Esophagus squamous epithelium (tissue), 4 donors: Measurements from ENCODE around the gene KLHL40.
"Not testable (repeated sequence)": the region's sequence is repeated elsewhere in the genome, so short reads cannot be mapped to it uniquely, and the experiment has no call there.

Experiments used
- CTCF ChIP-seq, 6 experiments: fragments of 450-650 bp in 4 of 6; fragments of 200-600 bp in 2 of 6; sonication (generic) in 2 of 6; IDR thresholded peaks; one replicate each; pipeline ENCODE4 v1.5.1; 2016 to 2019; ENCODE audit warnings: antibody characterized with exemption in 6 of 6, mild to moderate bottlenecking in 4 of 6, moderate library complexity in 4 of 6
- POLR2A ChIP-seq, 4 donors: fragments of 450-650 bp; IDR thresholded peaks; one replicate each; pipeline ENCODE4 v1.6.1; 2017; ENCODE audit warnings: antibody characterized with exemption in 4 of 4, mild to moderate bottlenecking in 4 of 4, moderate library complexity in 3 of 4

- TF ChIP-seq CTCF, POLR2A (IDR thresholded peaks at IDR 0.05): not testable (repeated sequence)
Observed at GRCh38 chr3:42722442-42722841, 37.1 kb downstream of the KLHL40 start.
